GM12878 (cell line): ENCODE data around the gene FKBP7. TPM values are rescaled to one million over a fixed set of nuclear protein-coding genes. Genes with fewer than 3 reads are reported as not detected.

Experiments used
- ATAC-seq: fragments of 200-7000 bp; cut with Tn5 transposase; 3 replicates; pipeline ENCODE4 v1.9.1; 2020; ENCODE audit warnings: mild to moderate bottlenecking, moderate library complexity
- BruUV-seq: library from RNA; stranded (reverse); fragments of 400-500 nt; replicated peaks from 2 replicates; lab custom pipeline; 2021; lab: Mats Ljungman, UMichigan
- CTCF ChIA-PET: fragments of 300-600 bp; sonication (Branson Sonifier 250); formaldehyde crosslinking; extraction: SDS; loops from one replicate; lab custom pipeline; 2021; ENCODE audit warnings: inconsistent platforms; lab: Yijun Ruan, JAX
- POLR2A ChIA-PET: fragments of 350-600 bp; formaldehyde crosslinking; extraction: SDS; loops from one replicate; lab custom pipeline; 2021; ENCODE audit warnings: inconsistent platforms; lab: Charles Lee
- RAD21 ChIA-PET: fragments of 300-600 bp; sonication (Branson Sonifier 250); formaldehyde crosslinking; loops from one replicate; lab custom pipeline; 2023; ENCODE audit warnings: antibody characterized with exemption; ENCODE audit not compliant: unreplicated experiment; lab: Charles Lee
- SMC1A ChIA-PET: fragments of 300-600 bp; sonication (Branson Sonifier 250); formaldehyde crosslinking; loops from one replicate; lab custom pipeline; 2023; ENCODE audit not compliant: unreplicated experiment, uncharacterized antibody; lab: Charles Lee
- DNase-seq: peaks from one replicate; pipeline ENCODE4 v3.0.0-alpha.2; 2011; ENCODE audit warnings: low read depth, low spot score
- FAIRE-seq: peaks from 3 replicates; lab custom pipeline; 2011; peaks lifted over from hg19 to GRCh38; lab: Jason Lieb, UNC
- H2AFZ ChIP-seq: 2 replicates; pipeline ENCODE4 v1.6.0; 2011; ENCODE audit warnings: low read depth, low read length, control low read depth; ENCODE audit not compliant: control insufficient read depth
- H3K27ac ChIP-seq: 2 replicates; pipeline ENCODE4 v1.5.1; 2011; ENCODE audit warnings: control low read depth; ENCODE audit not compliant: control insufficient read depth, insufficient read depth
- H3K27me3 ChIP-seq, 2 experiments: replicated peaks in 1 of 2; 2 replicates each; pipeline versions ENCODE4 v1.6.0 to v1.6.1; 2011; ENCODE audit warnings: low read length in 1 of 2; ENCODE audit not compliant: control insufficient read depth in 2 of 2, insufficient read depth in 2 of 2
- H3K36me3 ChIP-seq, 2 experiments: 2 replicates each; pipeline ENCODE4 v1.5.1; 2011; ENCODE audit warnings: low read length in 1 of 2; ENCODE audit not compliant: control insufficient read depth in 2 of 2, insufficient read depth in 2 of 2
- H3K4me1 ChIP-seq: 2 replicates; pipeline ENCODE4 v1.6.1; 2011; ENCODE audit warnings: mild to moderate bottlenecking, low read length, moderate library complexity, mixed read lengths; ENCODE audit not compliant: control insufficient read depth, insufficient read depth
- H3K4me2 ChIP-seq: 2 replicates; pipeline ENCODE4 v1.6.0; 2011; ENCODE audit warnings: control low read depth; ENCODE audit not compliant: control insufficient read depth, insufficient read depth
- H3K4me3 ChIP-seq: fragments of 200-600 bp; sonication (generic); 2 replicates; pipeline ENCODE4 v1.5.1; 2016
- H3K79me2 ChIP-seq: 2 replicates; pipeline ENCODE4 v1.6.0; 2011; ENCODE audit warnings: low read length; ENCODE audit not compliant: control insufficient read depth, insufficient read depth
- H3K9ac ChIP-seq: 2 replicates; pipeline ENCODE4 v1.8.0; 2011; ENCODE audit warnings: low read length, control low read depth, mixed read lengths; ENCODE audit not compliant: control insufficient read depth, insufficient read depth
- H3K9me3 ChIP-seq: replicated peaks from 3 replicates; pipeline ENCODE4 v1.5.1; 2011; ENCODE audit warnings: mild to moderate bottlenecking, low read length; ENCODE audit not compliant: control insufficient read depth, insufficient read depth
- H4K20me1 ChIP-seq: 2 replicates; pipeline ENCODE4 v1.6.0; 2011; ENCODE audit not compliant: control insufficient read depth, insufficient read depth
- CREB1 ChIP-seq: IDR thresholded peaks from 2 replicates; pipeline ENCODE4 v1.6.1; 2012; ENCODE audit warnings: low read depth, mild to moderate bottlenecking, inconsistent platforms
- DPF2 ChIP-seq: fragments of 450-650 bp; IDR thresholded peaks from 2 replicates; pipeline ENCODE4 v1.6.1; 2017; ENCODE audit warnings: mild to moderate bottlenecking
- EP300 ChIP-seq, 2 experiments: fragments of 150-350 bp in 1 of 2; IDR thresholded peaks; 2 replicates each; pipeline ENCODE4 v1.6.1; 2011 to 2012; ENCODE audit warnings: low read depth in 2 of 2, low read length in 2 of 2, borderline replicate concordance in 1 of 2, improper control_type of control experiment in 1 of 2, inconsistent platforms in 1 of 2; ENCODE audit not compliant: control insufficient read depth in 1 of 2
- FOXM1 ChIP-seq: IDR thresholded peaks from 2 replicates; pipeline ENCODE4 v1.6.1; 2012; ENCODE audit warnings: low read depth, mild to moderate bottlenecking, inconsistent platforms, low read length, moderate library complexity
- HCFC1 ChIP-seq: fragments of 150-350 bp; IDR thresholded peaks from 2 replicates; pipeline ENCODE4 v1.6.1; 2014; ENCODE audit warnings: low read length
- IKZF1 ChIP-seq: fragments of 450-650 bp; conservative IDR thresholded peaks from 2 replicates; pipeline ENCODE4 v1.6.1; 2017; ENCODE audit warnings: antibody characterized with exemption, mild to moderate bottlenecking
- IKZF2 ChIP-seq, 2 experiments: fragments of 450-650 bp; IDR thresholded peaks; 2 replicates each; pipeline ENCODE4 v1.6.1; 2017; ENCODE audit warnings: mild to moderate bottlenecking in 2 of 2, moderate library complexity in 2 of 2
- NBN ChIP-seq: fragments of 450-650 bp; IDR thresholded peaks from 2 replicates; pipeline ENCODE4 v1.6.1; 2016
- NR2C1 ChIP-seq: fragments of 450-650 bp; IDR thresholded peaks from 2 replicates; pipeline ENCODE4 v1.6.1; 2017; ENCODE audit warnings: antibody characterized with exemption, mild to moderate bottlenecking, moderate library complexity
- POLR2AphosphoS5 ChIP-seq: IDR thresholded peaks from 2 replicates; pipeline ENCODE4 v1.6.1; 2011; ENCODE audit warnings: mild to moderate bottlenecking, low read length, inconsistent platforms
- RAD51 ChIP-seq: fragments of 450-650 bp; IDR thresholded peaks from 2 replicates; pipeline ENCODE4 v1.6.1; 2016; ENCODE audit warnings: moderate library complexity, mild to moderate bottlenecking, inconsistent platforms
- RB1 ChIP-seq: fragments of 450-650 bp; formaldehyde crosslinking; IDR thresholded peaks from 2 replicates; pipeline ENCODE4 v1.6.1; 2017; ENCODE audit warnings: mild to moderate bottlenecking, borderline replicate concordance
- SIN3A ChIP-seq: IDR thresholded peaks from 2 replicates; pipeline ENCODE4 v1.6.1; 2012; ENCODE audit warnings: low read depth, low read length, improper control_type of control experiment
- SIX5 ChIP-seq: IDR thresholded peaks from 2 replicates; pipeline ENCODE4 v1.6.1; 2011; ENCODE audit warnings: mild to moderate bottlenecking, low read depth, low read length, moderate library complexity; ENCODE audit not compliant: severe bottlenecking
- TAF1 ChIP-seq: IDR thresholded peaks from 2 replicates; pipeline ENCODE4 v1.6.1; 2011; ENCODE audit warnings: mild to moderate bottlenecking, low read depth, low read length, borderline replicate concordance
- TBL1XR1 ChIP-seq: IDR thresholded peaks from 2 replicates; pipeline ENCODE4 v1.6.1; 2012; ENCODE audit warnings: low read depth, low read length, improper control_type of control experiment
- TCF12 ChIP-seq: IDR thresholded peaks from 2 replicates; pipeline ENCODE4 v1.6.1; 2011; ENCODE audit warnings: low read depth, mild to moderate bottlenecking, low read length
- TCF3 ChIP-seq: IDR thresholded peaks from 2 replicates; pipeline ENCODE4 v1.6.1; 2012; ENCODE audit warnings: low read depth, mild to moderate bottlenecking, low read length, borderline replicate concordance; ENCODE audit not compliant: insufficient read depth
- YY1 ChIP-seq: IDR thresholded peaks from 2 replicates; pipeline ENCODE4 v1.6.1; 2011; ENCODE audit warnings: low read depth, mild to moderate bottlenecking, low read length
- WGBS: methylation state at CpG from one replicate; pipeline ENCODE4 v1.1.6; 2016; ENCODE audit warnings: low lambda C conversion rate; ENCODE audit not compliant: insufficient replicate concordance, insufficient coverage; ENCODE audit errors: missing lambda C conversion rate; 5-methylcytosine and 5-hydroxymethylcytosine counted together
- in situ Hi-C: fragments of 300-500 bp; cut with MboI; formaldehyde crosslinking; loops from 9 replicates; pipeline ENCODE4 v1.14.3; 2018; ENCODE audit warnings: mixed read lengths
- intact Hi-C: fragments of 100-400 bp; cut with micrococcal nuclease; formaldehyde crosslinking; loops from one replicate; pipeline ENCODE4 v1.14.2; 2022; ENCODE audit not compliant: unreplicated experiment
- polyA plus RNA-seq, 11 experiments: library from polyadenylated mRNA; depleted of rRNA in 4 of 11; unstranded in 6 of 11; stranded (reverse) in 5 of 11; fragments of >200 nt; fragmentation: Nextera tagmentation in 4 of 11; fragmentation: Illumina TruSeq in 1 of 11; extraction: Ambion mirVana in 4 of 11; extraction: Trizol in 1 of 11; gene quantifications; 1 replicate in 1 of 11; 2 replicates in 10 of 11; pipeline versions ENCODE4 v1.2.1 to v1.2.3, GENCODE V29; 2011 to 2016; ENCODE audit warnings: inconsistent platforms in 2 of 11, missing spikeins in 2 of 11, low read depth in 1 of 11
- total RNA-seq, 4 experiments: library from RNA; depleted of rRNA in 3 of 4; stranded (reverse); fragments of >200 nt in 3 of 4; fragmentation: Illumina TruSeq in 1 of 4; extraction: Trizol in 1 of 4; gene quantifications; 2 replicates each; pipeline versions ENCODE4 v1.2.1 to v1.2.3, GENCODE V29; 2013 to 2021
- TF ChIP-seq, protein P1 (sequence below): fragments of 450-650 bp; IDR thresholded peaks from 2 replicates; pipeline ENCODE4 v1.6.1; 2016; ENCODE audit warnings: mild to moderate bottlenecking
- TF ChIP-seq, protein P2 (sequence below): fragments of 450-650 bp; IDR thresholded peaks from 2 replicates; pipeline ENCODE4 v1.6.1; 2017; ENCODE audit warnings: mild to moderate bottlenecking, moderate library complexity

Gene FKBP7
- total and polyA plus RNA-seq, 10 of the 15 experiments (the other 5 are each of a cell fraction or from before 2014, with no cell fraction given) = 5.6 to 16.7 (median 12.5) TPM

DNA sequence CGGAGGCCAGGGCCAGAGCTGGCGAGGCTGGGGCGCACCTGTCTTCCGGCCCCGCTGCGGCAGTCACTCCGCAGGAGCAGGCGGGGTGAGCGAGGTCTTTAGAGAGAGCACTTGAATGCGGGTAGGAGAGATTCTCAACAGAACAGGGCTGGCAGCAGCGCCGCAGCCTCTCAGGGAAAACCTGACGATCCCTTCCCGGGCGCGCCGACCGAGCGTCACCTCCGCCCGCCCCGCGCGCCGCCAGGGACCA lies 28.0 kb downstream of the FKBP7 start:
- Histone ChIP-seq H3K4me3 (peak overlapping the region; percentile 94), H3K4me2 (peak overlapping the region; percentile 84), H3K79me2 (peaks cover 28% of the 10 kb centered on the region), H3K4me1 (peaks cover 9% of the 10 kb centered on the region), H3K27ac (peak overlapping the region; percentile 94), H3K27me3 (no peaks in the 10 kb centered on the region), H4K20me1 (no peaks in the 10 kb centered on the region), H3K9me3 (no peaks in the 10 kb centered on the region), H3K36me3 (peaks cover 2 to 14% of the 10 kb centered on the region in 2 experiments; a peak in 3 of 4 replicates), H3K9ac (peak overlapping the region; percentile 99), H2AFZ (peak overlapping the region; percentile 95)
- intact Hi-C loops (loop anchor here (1.0 kb wide), 1 partner anchor 36 kb away; no protein-coding TSS in a partner anchor), in situ Hi-C loops (no loop called here)
- ChIA-PET RAD21 (interaction anchor here (0.9 to 3.5 kb wide), 8 partner anchors 17 to 77 kb away, joined by 3 to 26 read pairs (median 6); no protein-coding TSS in a partner anchor), CTCF (interaction anchor here (0.9 to 5.5 kb wide), 9 partner anchors 10 to 84 kb away, joined by 3 to 41 read pairs (median 3); no protein-coding TSS in a partner anchor), POLR2A (interaction anchor here (0.6 to 3.2 kb wide), 14 partner anchors 8 to 349 kb away, joined by 3 to 21 read pairs (median 4); no protein-coding TSS in a partner anchor), SMC1A (interaction anchor here (0.9 to 4.7 kb wide), 10 partner anchors 8 to 77 kb away, joined by 3 to 24 read pairs (median 6); no protein-coding TSS in a partner anchor)
- DNase-seq (no peak), ATAC-seq (peak; percentile 65), FAIRE-seq (no peak)
- 0% methylated on average over 12 of the region's 25 CpGs for WGBS
- BruUV-seq = no TSS peak
- TF ChIP-seq SIX5 = no peak
- peak; percentile 55; the same call in 1 of the 2 replicates for TF ChIP-seq POLR2AphosphoS5
- peak in 1 of 2 experiments; percentile 56; a peak in 2 of 4 replicates for TF ChIP-seq EP300 (IDR thresholded peaks at IDR 0.05; ENCODE audit: borderline replicate concordance in 1 of 2, control insufficient read depth in 1 of 2, low read depth in 2 of 2, low read length in 2 of 2)
- TF ChIP-seq IKZF2 (IDR thresholded peaks at IDR 0.05) = 0 out of 4 replicates have a peak, but pooled peaks of 1 of the 2 experiments have one; percentile 38
- TF ChIP-seq RB1 = peak; percentile 72; the same call in 1 of the 2 replicates
- TF ChIP-seq, protein P1, sequence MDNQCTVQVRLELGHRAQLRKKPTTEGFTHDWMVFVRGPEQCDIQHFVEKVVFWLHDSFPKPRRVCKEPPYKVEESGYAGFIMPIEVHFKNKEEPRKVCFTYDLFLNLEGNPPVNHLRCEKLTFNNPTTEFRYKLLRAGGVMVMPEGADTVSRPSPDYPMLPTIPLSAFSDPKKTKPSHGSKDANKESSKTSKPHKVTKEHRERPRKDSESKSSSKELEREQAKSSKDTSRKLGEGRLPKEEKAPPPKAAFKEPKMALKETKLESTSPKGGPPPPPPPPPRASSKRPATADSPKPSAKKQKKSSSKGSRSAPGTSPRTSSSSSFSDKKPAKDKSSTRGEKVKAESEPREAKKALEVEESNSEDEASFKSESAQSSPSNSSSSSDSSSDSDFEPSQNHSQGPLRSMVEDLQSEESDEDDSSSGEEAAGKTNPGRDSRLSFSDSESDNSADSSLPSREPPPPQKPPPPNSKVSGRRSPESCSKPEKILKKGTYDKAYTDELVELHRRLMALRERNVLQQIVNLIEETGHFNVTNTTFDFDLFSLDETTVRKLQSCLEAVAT = no peak
- peak; percentile 17 for TF ChIP-seq NBN
- TF ChIP-seq FOXM1 = no peak
- TF ChIP-seq CREB1 = peak; percentile 70
- TF ChIP-seq TAF1 = 0 out of 2 replicates have a peak, but pooled peaks have one; percentile 36
- no peak for TF ChIP-seq TBL1XR1
- TF ChIP-seq DPF2 = peak; percentile 94; the same call in 1 of the 2 replicates
- no peak for TF ChIP-seq RAD51
- TF ChIP-seq SIN3A = 0 out of 2 replicates have a peak, but pooled peaks have one; percentile 49
- TF ChIP-seq HCFC1 = peak; percentile 21; the same call in 1 of the 2 replicates
- 0 out of 2 replicates have a peak, but pooled peaks have one; percentile 36 for TF ChIP-seq YY1
- TF ChIP-seq TCF12 = peak; percentile 53; the same call in 1 of the 2 replicates
- TF ChIP-seq, protein P2, sequence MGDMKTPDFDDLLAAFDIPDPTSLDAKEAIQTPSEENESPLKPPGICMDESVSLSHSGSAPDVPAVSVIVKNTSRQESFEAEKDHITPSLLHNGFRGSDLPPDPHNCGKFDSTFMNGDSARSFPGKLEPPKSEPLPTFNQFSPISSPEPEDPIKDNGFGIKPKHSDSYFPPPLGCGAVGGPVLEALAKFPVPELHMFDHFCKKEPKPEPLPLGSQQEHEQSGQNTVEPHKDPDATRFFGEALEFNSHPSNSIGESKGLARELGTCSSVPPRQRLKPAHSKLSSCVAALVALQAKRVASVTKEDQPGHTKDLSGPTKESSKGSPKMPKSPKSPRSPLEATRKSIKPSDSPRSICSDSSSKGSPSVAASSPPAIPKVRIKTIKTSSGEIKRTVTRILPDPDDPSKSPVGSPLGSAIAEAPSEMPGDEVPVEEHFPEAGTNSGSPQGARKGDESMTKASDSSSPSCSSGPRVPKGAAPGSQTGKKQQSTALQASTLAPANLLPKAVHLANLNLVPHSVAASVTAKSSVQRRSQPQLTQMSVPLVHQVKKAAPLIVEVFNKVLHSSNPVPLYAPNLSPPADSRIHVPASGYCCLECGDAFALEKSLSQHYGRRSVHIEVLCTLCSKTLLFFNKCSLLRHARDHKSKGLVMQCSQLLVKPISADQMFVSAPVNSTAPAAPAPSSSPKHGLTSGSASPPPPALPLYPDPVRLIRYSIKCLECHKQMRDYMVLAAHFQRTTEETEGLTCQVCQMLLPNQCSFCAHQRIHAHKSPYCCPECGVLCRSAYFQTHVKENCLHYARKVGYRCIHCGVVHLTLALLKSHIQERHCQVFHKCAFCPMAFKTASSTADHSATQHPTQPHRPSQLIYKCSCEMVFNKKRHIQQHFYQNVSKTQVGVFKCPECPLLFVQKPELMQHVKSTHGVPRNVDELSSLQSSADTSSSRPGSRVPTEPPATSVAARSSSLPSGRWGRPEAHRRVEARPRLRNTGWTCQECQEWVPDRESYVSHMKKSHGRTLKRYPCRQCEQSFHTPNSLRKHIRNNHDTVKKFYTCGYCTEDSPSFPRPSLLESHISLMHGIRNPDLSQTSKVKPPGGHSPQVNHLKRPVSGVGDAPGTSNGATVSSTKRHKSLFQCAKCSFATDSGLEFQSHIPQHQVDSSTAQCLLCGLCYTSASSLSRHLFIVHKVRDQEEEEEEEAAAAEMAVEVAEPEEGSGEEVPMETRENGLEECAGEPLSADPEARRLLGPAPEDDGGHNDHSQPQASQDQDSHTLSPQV = no peak
- peak; percentile 73; the same call in 1 of the 2 replicates for TF ChIP-seq TCF3
- 0 out of 2 replicates have a peak, but pooled peaks have one; percentile 18 for TF ChIP-seq NR2C1
- peak; percentile 81; the same call in 1 of the 2 replicates for TF ChIP-seq IKZF1
